ENCODE measurements around the gene C17orf107. TPM values are rescaled to one million over a fixed set of nuclear protein-coding genes. Genes with fewer than 3 reads are reported as not detected.

C17orf107 gene
- polyA plus RNA-seq, 1 experiment, result 1.0 TPM

- no peak overlapping the region for H3K4me3 ChIP-seq (ENCODE audit: low read depth, low read length)
- TF ChIP-seq, protein P1, sequence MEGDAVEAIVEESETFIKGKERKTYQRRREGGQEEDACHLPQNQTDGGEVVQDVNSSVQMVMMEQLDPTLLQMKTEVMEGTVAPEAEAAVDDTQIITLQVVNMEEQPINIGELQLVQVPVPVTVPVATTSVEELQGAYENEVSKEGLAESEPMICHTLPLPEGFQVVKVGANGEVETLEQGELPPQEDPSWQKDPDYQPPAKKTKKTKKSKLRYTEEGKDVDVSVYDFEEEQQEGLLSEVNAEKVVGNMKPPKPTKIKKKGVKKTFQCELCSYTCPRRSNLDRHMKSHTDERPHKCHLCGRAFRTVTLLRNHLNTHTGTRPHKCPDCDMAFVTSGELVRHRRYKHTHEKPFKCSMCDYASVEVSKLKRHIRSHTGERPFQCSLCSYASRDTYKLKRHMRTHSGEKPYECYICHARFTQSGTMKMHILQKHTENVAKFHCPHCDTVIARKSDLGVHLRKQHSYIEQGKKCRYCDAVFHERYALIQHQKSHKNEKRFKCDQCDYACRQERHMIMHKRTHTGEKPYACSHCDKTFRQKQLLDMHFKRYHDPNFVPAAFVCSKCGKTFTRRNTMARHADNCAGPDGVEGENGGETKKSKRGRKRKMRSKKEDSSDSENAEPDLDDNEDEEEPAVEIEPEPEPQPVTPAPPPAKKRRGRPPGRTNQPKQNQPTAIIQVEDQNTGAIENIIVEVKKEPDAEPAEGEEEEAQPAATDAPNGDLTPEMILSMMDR (IDR thresholded peaks at IDR 0.05; ENCODE audit: low read depth, low read length), result no peak
- CTCF ChIA-PET, result interaction anchor here (0.7 to 1.5 kb wide), 5 partner anchors 18 to 69 kb away, joined by 3 to 7 read pairs (median 3); no protein-coding TSS in a partner anchor
- no peaks in the 10 kb centered on the region for H3K9me3 ChIP-seq (ENCODE audit: control insufficient read depth, insufficient read depth, low read length)
- no peak for DNase-seq (ENCODE audit: low read depth, low spot score)
- POLR2A ChIA-PET, result interaction anchor here (0.6 to 1.2 kb wide), 3 partner anchors 30 to 68 kb away, joined by 3 to 4 read pairs (median 3); partner anchors contain the start of gene PSMB6
- H3K27ac ChIP-seq (ENCODE audit: low read depth, low read length), result no peak overlapping the region
- no peaks in the 10 kb centered on the region for H3K27me3 ChIP-seq (ENCODE audit: control insufficient read depth, insufficient read depth, low read length)
Measured at GRCh38 chr17:4858068-4858881, 41.1 kb upstream of the C17orf107 start.

GRCh38 chr17:4858882-4859260 is 40.5 kb upstream of the C17orf107 start:
- Histone ChIP-seq H3K27me3 (ENCODE audit: control insufficient read depth, insufficient read depth, low read length) (no peaks in the 10 kb centered on the region), H3K9me3 (ENCODE audit: control insufficient read depth, insufficient read depth, low read length) (no peaks in the 10 kb centered on the region), H3K27ac (ENCODE audit: low read depth, low read length) (no peak overlapping the region), H3K4me3 (ENCODE audit: low read depth, low read length) (no peak overlapping the region)
- TF ChIP-seq, protein P1 (IDR thresholded peaks at IDR 0.05; ENCODE audit: low read depth, low read length), result no peak
- POLR2A ChIA-PET, result interaction anchor here (1.0 to 1.2 kb wide), 2 partner anchors 63 to 69 kb away, joined by 3 to 4 read pairs; partner anchors contain the start of gene PSMB6
- DNase-seq (ENCODE audit: low read depth, low spot score), result no peak
- CTCF ChIA-PET, result interaction anchor here (0.5 to 1.5 kb wide), 3 partner anchors 11 to 69 kb away, joined by 3 to 7 read pairs (median 4); no protein-coding TSS in a partner anchor

DNA sequence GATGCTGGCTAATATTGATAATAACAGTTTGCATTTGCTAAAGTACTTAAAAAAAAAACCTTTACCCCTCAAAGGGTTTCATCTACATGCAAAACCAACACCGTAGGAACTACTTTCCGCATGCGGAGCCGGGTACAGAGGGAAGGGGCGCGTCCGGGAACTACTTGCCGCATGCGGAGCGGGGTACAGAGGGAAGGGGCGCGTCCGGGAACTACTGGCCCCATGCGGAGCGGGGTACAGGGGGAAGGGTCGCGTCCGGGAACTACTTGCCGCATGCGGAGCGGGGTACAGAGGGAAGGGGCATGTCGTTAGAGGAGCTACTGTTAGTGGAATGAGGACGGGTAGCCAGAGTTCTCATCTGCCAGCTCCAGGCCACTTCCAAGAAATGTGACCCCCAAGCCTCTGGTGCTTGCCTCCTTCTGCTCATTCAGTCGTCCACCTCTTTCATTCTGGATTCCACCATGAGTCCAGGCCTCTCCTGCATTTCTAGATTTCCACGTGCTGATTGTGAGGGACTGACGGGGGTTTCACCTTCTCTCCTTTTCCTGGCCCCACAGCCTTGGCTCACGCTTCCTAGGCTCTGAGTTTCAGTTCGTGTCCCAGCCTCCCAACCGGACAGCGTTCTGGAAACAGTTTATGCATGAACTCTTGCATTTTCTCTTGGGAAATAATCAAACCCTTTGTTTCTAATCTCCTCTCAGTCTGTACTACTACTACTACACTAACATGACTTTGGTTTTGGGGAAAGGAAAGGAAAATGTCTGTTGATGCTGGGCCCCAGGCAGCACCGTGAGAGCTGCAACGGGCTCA is 39.3 kb upstream of the C17orf107 start:
- ChIA-PET CTCF (interaction anchor here (0.6 to 1.1 kb wide), 2 partner anchors 71 to 147 kb away, joined by 3 read pairs; no protein-coding TSS in a partner anchor), POLR2A (no interaction called here)
- no peak for DNase-seq (ENCODE audit: low read depth, low spot score)
- Histone ChIP-seq H3K4me3 (ENCODE audit: low read depth, low read length) (no peak overlapping the region), H3K27me3 (ENCODE audit: control insufficient read depth, insufficient read depth, low read length) (no peaks in the 10 kb centered on the region), H3K27ac (ENCODE audit: low read depth, low read length) (no peak overlapping the region), H3K9me3 (ENCODE audit: control insufficient read depth, insufficient read depth, low read length) (no peaks in the 10 kb centered on the region)
- TF ChIP-seq, protein P1 (IDR thresholded peaks at IDR 0.05; ENCODE audit: low read depth, low read length), result no peak

DNA sequence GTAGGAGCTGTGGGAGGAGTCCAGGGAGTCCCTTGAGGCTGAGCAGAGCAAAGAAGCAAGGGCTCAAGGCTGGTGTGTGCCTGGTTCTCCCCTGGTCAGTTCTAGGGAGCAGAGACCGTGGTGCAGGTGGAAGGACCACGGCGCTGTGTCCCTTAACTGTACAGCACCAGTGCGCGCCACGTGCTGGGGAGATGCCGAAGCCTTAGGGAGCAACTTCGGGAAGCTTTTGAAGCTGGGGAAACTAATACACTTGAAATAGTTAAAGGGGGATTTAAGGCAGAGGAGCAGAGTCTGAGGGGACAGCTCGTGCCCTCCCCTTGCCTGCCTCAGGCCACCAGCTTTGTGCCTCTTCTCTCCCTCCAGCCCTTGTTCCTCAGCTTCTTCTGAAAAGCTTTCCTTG is 38.7 kb upstream of the C17orf107 start:
- TF ChIP-seq, protein P1 (IDR thresholded peaks at IDR 0.05; ENCODE audit: low read depth, low read length), result no peak
- no peak for DNase-seq (ENCODE audit: low read depth, low spot score)
- H3K27ac ChIP-seq (ENCODE audit: low read depth, low read length), result no peak overlapping the region
- ChIA-PET CTCF (interaction anchor here (0.6 to 1.1 kb wide), 2 partner anchors 71 to 147 kb away, joined by 3 read pairs; no protein-coding TSS in a partner anchor), POLR2A (no interaction called here)
- H3K27me3 ChIP-seq (ENCODE audit: control insufficient read depth, insufficient read depth, low read length), result no peaks in the 10 kb centered on the region
- H3K9me3 ChIP-seq (ENCODE audit: control insufficient read depth, insufficient read depth, low read length), result no peaks in the 10 kb centered on the region
- no peak overlapping the region for H3K4me3 ChIP-seq (ENCODE audit: low read depth, low read length)

Measured in AG04450 (cell line).